GM12873 (cell line): ENCODE measurements around the gene DNAH3.

Source experiments
- CTCF ChIP-seq: IDR thresholded peaks from 2 replicates; pipeline ENCODE4 v1.5.1; 2012; ENCODE audit warnings: low read depth, mild to moderate bottlenecking, moderate library complexity, low read length, control low read depth; ENCODE audit not compliant: insufficient read depth; ENCODE audit errors: missing control alignments

Gene DNAH3

GRCh38 chr16:21179983-21180365, 29.3 kb upstream of the DNAH3 start:
- no peak for TF ChIP-seq CTCF

- TF ChIP-seq CTCF: no peak
Measured at GRCh38 chr16:21179126-21179982, 28.7 kb upstream of the DNAH3 start.

GRCh38 chr16:21175397-21175796, 24.8 kb upstream of the DNAH3 start:
- TF ChIP-seq CTCF: no peak

- no peak for TF ChIP-seq CTCF
Measured at GRCh38 chr16:21172650-21173049, 22.0 kb upstream of the DNAH3 start.

DNA sequence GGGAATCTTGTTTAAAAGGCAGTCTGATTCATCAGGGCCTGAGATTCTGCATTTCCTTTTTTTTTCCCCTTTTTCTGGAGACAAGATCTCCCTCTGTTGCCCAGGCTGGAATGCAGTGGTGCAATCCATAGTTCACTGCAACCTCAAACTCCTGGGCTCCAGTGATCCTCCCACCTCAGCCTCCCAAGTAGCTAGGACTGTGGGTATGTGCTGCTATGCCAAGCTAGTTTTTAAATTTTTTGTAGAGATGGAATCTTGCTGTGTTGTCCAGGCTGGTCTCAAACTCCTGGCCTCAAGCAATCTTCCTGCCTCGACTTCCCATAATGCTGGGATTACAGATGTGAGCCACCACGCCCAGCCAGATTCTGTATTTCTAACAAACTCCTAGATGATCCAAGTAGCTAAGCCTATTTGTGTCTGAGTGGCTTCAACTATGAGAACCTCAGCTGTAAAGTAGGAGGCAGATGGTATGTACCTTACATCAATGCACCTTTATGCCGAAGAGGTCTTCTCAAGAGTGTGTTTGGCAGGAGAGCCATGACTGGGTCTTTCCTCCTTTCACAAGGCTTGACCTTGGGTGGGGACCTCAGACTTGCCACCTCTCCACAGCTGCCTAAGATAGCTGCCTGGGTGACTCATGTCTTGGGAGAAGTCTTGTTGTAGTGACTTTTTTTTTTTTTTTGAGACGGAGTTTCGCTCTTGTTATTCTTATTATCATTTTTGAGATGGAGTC, 18.8 kb upstream of the DNAH3 start:
- no peak for TF ChIP-seq CTCF

- no peak for TF ChIP-seq CTCF
Measured at GRCh38 chr16:21167929-21168602, 17.4 kb upstream of the DNAH3 start.

- TF ChIP-seq CTCF: no peak
Measured at GRCh38 chr16:21167360-21167759, 16.7 kb upstream of the DNAH3 start.
